Breast epithelium (tissue), 3 donors: Measurements from ENCODE around the gene TBC1D2B.

Experiments
- CTCF ChIP-seq, 3 donors: fragments of 450-650 bp; IDR thresholded peaks; one replicate each; pipeline ENCODE4 v1.5.1; 2016 to 2017; ENCODE audit warnings: antibody characterized with exemption in 3 of 3, mild to moderate bottlenecking in 3 of 3, moderate library complexity in 3 of 3
- POLR2A ChIP-seq: fragments of 450-650 bp; IDR thresholded peaks from one replicate; pipeline ENCODE4 v1.6.1; 2016; ENCODE audit warnings: antibody characterized with exemption, mild to moderate bottlenecking, moderate library complexity
- POLR2AphosphoS5 ChIP-seq, 3 donors: sonication (generic); formaldehyde crosslinking; IDR thresholded peaks; one replicate each; pipeline ENCODE4 v1.6.1; 2017; ENCODE audit warnings: antibody characterized with exemption in 3 of 3

GRCh38 chr15:78037779-78038305, 39.7 kb downstream of the TBC1D2B start:
- TF ChIP-seq CTCF (IDR thresholded peaks at IDR 0.05) = no peak
- TF ChIP-seq POLR2A = no peak
- TF ChIP-seq POLR2AphosphoS5 (IDR thresholded peaks at IDR 0.05) = no peak
